ENCODE data around the gene FHOD3.

Gene FHOD3

GRCh38 chr18:36481201-36481657 lies 183.7 kb downstream of the FHOD3 start:
- DNase-seq (ENCODE audit: low spot score) = no peak

- DNase-seq (ENCODE audit: low spot score) = no peak
Measured at GRCh38 chr18:36481935-36482334, 184.4 kb downstream of the FHOD3 start.

GRCh38 chr18:36484591-36484990 lies 187.1 kb downstream of the FHOD3 start:
- no peak for DNase-seq (ENCODE audit: low spot score)

DNA sequence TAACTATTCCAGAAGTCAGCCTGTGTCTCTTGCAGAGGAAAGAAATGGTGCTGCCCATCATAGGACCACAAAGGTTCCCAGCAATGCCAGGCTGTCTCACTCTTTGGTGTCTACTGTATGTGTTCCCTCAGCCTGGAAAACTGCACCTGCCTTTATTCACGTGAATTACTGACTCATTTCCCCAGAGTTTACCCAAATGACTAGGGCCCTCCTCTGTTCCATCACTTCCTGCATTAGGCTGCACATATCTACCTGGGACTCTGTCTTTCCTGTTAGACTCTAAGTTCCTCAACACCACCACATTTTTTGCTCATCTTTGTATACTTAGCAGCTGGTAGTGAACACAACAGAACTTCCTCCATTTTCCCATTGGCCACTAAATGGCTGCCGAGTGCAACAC lies 188.3 kb downstream of the FHOD3 start:
- DNase-seq (ENCODE audit: low spot score) = no peak

DNA sequence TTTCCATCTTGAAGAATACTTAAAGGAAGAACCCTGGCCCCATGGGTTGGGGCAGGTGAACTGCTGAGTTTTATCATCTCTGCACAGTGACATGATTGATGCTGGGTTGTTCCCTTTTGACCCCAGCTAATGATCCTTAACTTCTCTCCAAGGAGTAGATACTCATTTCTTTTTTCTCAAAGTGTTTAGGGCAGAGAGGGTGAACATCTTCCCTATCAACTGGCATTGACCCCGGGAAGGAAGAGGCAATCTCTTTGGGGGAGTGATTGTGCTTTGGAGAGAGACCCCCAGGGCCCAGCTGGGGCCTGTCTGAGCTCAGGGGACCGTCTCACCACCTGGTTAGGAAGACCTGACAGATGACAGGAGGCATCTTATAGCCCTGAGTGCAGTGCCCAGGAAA lies 190.6 kb downstream of the FHOD3 start:
- DNase-seq (ENCODE audit: low spot score) = no peak

DNA sequence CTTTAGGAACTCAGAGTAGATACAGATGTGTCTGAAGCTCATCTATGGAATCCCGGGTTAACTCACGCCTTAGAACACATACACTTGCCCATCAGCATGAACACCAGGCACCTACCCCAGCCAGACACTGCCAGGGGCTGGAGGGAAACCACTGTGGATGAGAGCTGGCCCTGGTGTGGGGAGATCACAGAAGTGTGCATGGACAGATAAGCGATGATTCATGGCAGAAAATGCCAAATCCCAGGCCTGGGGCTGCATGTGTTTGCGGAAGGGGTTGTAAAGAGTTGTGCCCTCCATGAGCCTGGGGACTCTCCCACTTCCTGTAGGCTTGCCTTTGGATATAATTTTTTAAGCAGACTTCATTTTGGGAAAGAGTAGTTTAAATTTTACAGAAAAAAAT lies 193.4 kb downstream of the FHOD3 start:
- DNase-seq (ENCODE audit: low spot score) = no peak

- no peak for DNase-seq (ENCODE audit: low spot score)
Measured at GRCh38 chr18:36492604-36493329, 195.3 kb downstream of the FHOD3 start.

GRCh38 chr18:36493349-36494159 lies 196.0 kb downstream of the FHOD3 start:
- DNase-seq (ENCODE audit: low spot score) = no peak

- DNase-seq (ENCODE audit: low spot score) = no peak
Measured at GRCh38 chr18:36494160-36494437, 196.6 kb downstream of the FHOD3 start.

DNA sequence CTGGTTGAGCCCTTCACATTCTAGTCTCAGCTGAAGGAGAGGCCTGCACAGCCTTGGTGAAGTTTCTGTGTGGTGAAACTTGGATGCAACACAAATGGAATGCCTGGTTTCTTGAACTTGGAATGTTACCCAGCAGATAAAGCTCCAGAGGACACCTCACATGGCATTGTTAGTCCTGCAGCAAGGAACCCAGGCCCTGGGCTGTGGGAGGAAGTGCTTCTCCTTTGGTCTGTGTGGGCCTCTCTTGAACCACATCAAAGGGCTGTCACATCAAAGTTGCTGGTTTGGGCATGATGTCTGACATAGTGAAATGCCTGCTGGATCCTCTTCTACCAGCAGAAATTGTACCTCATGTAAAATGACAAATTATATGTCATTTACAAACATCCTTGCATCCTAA lies 198.5 kb downstream of the FHOD3 start:
- DNase-seq (ENCODE audit: low spot score) = peak; percentile 21

DNA sequence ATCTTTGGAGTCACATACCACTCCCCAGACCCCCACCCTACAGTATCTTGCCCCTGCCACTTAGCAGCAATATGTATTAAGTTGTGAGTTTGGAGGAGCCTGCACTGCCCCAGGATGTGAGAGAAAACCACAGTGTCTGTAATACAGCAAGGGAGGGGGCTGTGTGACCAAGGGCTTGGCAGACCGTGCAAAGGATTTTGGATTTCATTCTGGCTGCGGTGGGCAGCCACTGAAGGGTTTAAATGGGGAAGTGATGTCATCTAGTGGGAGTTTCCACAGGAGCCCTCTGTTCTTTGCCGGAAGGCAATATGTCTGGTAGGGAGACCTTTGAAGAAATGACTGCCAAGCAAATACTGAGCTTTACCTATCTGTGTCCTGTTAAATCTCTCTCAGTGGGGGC lies 202.4 kb downstream of the FHOD3 start:
- DNase-seq (ENCODE audit: low spot score) = no peak

DNA sequence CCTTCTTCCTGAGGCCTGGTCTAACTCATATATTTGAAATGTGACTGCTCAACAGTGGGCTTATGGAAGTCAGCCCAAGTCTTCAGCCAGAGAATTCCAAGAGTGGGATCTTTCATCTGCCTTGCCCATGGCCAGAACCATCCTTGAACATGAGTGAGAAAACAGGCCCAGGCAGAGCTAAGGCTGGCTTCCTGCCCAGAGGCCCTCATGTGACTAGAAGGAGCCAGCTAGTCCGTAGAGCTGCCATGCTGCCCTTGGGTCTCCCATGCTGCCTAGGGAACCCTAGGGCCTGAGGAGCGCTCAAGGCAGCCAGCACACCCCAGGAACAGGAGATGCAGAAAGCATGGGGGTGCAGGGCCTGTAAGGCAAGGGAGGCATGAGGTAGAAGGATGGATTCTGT lies 203.6 kb downstream of the FHOD3 start:
- no peak for DNase-seq (ENCODE audit: low spot score)

DNA sequence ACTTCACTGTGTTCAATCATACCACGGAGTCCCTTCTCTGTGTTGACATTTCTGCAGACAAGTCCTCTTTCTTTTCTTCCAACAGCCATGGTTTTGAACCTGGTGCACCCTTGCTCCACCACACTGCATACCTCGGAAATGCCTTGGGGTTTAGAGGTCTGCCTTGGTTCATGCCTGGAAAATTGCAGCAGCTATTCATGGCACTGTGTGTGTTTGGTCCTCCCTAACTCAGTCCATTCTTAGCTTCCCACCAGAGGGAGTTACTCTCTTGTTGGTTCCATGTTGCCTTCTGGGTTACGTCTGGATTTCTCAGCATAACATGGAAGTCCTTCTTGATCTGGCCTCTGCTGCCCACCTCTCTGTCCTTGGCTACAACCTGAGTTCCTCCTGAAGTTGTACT lies 206.0 kb downstream of the FHOD3 start:
- DNase-seq (ENCODE audit: low spot score) = no peak

- DNase-seq (ENCODE audit: low spot score) = no peak
Measured at GRCh38 chr18:36504928-36505327, 207.4 kb downstream of the FHOD3 start.

DNA sequence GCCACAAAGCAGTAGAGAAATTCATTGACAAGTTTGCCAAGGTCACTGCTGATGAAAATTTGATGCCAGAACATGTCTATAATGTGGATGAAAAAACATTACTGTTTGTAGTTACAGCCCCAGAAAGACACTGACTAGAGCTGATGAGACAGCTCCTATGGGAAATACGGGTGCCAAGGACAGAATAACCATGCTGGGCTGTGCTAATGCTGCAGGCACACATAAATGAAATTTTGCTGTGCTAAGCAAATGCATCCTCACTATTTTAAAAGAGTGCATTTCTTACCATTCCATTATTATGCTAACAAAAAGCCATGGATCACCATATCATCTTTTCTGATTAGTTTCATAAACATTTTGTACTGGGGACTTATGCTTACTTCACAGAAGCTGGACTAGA lies 208.2 kb downstream of the FHOD3 start:
- no peak for DNase-seq (ENCODE audit: low spot score)

DNA sequence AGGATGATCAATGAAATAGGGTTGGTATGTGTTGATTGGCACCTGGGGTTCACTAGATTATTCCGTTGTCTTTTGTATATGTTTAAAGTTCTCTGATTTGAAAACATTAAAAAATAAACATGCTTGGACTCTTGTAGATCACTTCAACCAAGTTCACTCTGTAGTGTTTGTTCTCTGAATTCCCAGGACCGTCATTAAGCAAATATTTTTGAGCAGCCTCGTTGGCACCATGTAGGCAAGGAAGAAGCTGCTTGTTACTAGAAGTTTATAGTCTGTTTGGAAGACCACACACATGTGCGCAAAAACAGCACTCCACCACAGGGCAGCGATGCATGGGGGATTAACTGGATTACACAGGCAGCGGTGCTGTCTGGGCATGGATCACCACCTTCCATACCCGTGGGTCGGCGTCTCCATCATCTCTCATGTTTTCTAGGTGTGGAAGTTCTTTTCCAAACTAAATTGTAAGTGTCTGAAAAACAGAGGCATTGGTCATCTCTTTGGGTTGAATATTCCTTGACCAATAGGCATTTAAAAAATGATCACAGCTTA lies 212.2 kb downstream of the FHOD3 start:
- no peak for DNase-seq (ENCODE audit: low spot score)

- DNase-seq (ENCODE audit: low spot score) = peak; percentile 45
Measured at GRCh38 chr18:36511791-36512352, 214.4 kb downstream of the FHOD3 start.

- DNase-seq (ENCODE audit: low spot score) = peak; percentile 41
Measured at GRCh38 chr18:36513556-36513955, 216.0 kb downstream of the FHOD3 start.

GRCh38 chr18:36514778-36515177 lies 217.3 kb downstream of the FHOD3 start:
- DNase-seq (ENCODE audit: low spot score) = no peak

- no peak for DNase-seq (ENCODE audit: low spot score)
Measured at GRCh38 chr18:36516258-36516657, 218.7 kb downstream of the FHOD3 start.

DNA sequence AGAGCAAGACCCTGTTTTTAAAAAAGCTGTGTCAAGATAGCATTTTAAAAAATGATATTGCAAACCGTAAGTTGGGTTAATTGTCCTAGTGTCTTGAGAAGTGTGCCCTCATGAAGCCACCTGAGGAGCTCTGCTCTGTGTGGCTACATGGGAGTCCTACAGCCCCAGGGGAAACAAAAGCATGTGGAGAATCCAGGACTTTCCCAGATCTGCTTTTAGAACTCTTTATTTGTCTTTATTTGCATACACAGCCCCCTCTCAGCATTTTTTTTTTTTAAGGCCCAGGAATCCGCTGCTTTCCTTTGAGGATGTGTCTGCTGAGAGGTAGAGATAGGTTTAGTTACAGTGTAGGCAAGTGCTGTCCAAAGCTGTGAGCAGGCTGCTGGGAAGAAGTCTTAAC lies 219.2 kb downstream of the FHOD3 start:
- DNase-seq (ENCODE audit: low spot score) = no peak

- DNase-seq (ENCODE audit: low spot score) = no peak
Measured at GRCh38 chr18:36518839-36519238, 221.3 kb downstream of the FHOD3 start.

- peak; percentile 75 for DNase-seq (ENCODE audit: low spot score)
Measured at GRCh38 chr18:36519358-36519757, 221.8 kb downstream of the FHOD3 start.

Data from GM03348 (cell line).